GM18907 (cell line): ENCODE data around the gene CIITA.
"Not testable (repeated sequence)": the region's sequence is repeated elsewhere in the genome, so short reads cannot be mapped to it uniquely, and the experiment has no call there.

ENCODE experiments used
- ATAC-seq: cut with Tn5 transposase; IDR thresholded peaks from one replicate; pipeline ENCODE4 v1.9.1; 2021; ENCODE audit warnings: mild to moderate bottlenecking, moderate library complexity; ENCODE audit not compliant: unreplicated experiment

CIITA gene

GRCh38 chr16:10947211-10947787 is 70.3 kb downstream of the CIITA start:
- ATAC-seq = no peak

- ATAC-seq = peak; percentile 77
These were observed 72.5 kb downstream of the CIITA start for GRCh38 chr16:10949424-10949970.

DNA sequence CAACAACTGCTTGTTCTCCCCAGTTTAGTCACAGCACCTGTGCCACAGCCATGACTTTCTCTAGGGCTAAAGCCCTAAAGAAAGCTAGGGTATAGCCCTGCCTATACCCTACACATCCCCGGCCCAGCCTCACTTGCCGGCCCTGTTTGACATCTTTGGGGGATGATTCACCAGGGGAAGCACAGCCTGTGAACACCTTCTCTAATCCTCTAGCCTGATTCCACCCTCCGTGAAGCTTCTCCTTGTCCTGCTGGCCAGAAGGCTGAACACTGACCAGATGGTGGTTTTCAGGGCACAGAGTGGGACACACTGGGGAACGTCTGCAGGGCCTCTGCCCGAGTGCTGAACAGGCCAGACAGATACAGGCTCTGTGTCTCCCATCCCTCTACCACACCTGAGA is 73.4 kb downstream of the CIITA start:
- ATAC-seq = no peak

- ATAC-seq = no peak
These were observed 74.0 kb downstream of the CIITA start for GRCh38 chr16:10951026-10951425.

- ATAC-seq = no peak
These were observed 77.9 kb downstream of the CIITA start for GRCh38 chr16:10954903-10955302.

- ATAC-seq = no peak
These were observed 80.9 kb downstream of the CIITA start for GRCh38 chr16:10957771-10958482.

- ATAC-seq = no peak
These were observed 82.2 kb downstream of the CIITA start for GRCh38 chr16:10959161-10959560.

DNA sequence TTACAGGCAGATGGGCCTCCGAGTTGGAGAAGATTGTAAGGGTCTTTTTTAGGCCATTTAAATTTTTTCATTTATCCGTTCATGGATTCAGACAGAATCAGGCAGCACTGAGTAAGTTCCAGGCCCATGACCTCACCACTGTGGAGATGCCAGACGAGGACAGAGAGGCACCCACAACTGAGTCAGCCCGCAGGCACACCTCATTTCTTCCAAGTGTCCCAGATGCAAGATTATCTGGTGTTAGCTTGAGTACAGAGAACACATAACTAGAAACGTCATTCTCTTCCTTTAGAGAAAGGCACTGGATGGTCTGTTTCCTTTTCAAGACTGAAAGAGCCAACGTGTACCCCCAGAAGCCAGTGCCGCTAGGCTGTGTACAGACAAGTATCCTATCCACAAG is 84.2 kb downstream of the CIITA start:
- ATAC-seq = no peak

GRCh38 chr16:10964039-10964890 is 87.3 kb downstream of the CIITA start:
- ATAC-seq = peak; percentile 47

GRCh38 chr16:10964891-10965326 is 87.9 kb downstream of the CIITA start:
- ATAC-seq = peak; percentile 46

DNA sequence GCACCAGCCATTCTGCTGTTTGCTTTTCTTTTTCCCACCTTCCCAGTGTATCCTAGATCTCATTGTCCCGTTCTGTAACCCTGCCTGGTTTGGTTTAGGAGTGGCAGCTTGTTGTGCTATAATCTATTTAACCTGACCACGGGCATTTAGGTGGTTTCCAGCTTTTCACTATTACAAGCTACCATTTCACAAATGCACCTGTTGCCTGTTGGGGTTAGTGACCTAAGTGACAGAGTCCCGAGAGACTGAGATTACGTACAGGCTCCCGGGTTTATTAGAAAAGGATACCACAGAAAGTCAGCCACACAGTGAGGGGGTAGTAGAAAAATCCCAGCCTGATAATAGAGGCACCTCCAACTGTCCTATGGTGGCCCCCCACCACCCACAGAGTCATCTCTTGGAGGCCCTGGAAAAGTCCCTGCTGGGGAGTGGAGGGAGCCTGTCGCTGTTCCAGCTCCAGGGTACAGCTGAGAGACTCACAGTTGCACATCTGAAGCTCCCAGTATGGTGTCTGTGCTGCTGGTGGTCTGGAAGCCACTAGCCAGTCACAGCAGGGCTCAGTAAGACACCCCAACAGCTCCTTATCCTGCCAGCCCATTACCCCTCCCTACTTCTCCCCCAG is 88.5 kb downstream of the CIITA start:
- ATAC-seq = peak; percentile 68

- ATAC-seq = no peak
These were observed 89.1 kb downstream of the CIITA start for GRCh38 chr16:10966129-10966528.

DNA sequence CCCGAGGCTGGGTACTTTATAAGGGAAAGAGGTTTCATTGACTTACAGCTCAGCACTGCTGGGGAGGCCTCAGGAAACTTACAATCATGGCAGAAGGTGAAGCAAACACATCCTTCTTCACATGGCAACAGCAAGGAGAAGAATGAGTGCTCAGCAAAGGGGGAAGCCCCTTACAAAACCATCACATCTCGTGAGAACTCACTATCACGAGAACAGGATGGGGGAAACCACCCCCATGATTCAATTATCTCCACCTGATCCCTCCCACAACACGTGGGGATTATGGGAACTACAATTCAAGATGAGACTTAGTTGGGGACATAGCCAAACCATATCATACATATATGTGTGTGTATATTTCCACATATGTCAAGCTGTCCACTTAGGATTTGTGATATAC is 89.6 kb downstream of the CIITA start:
- ATAC-seq = not testable (repeated sequence)

DNA sequence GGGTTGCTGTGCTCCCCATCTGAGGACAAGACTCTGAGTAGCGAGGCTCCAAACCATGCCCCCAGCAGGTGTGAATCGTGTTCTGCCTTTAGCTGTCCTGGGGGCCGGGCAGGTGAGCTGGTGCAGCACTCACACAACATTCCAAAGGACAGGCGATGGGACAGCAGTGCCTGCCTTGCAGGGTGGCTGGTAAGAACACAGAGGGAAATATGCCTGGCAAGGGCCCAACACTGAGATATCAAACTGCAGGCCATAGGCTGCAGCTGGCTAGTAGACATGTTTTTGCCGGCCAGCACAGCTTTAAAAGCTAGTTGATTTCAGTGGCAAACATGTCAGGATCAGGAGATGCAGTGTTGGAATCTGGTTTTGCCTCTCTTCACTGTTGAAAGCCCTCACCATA is 91.0 kb downstream of the CIITA start:
- no peak for ATAC-seq

- ATAC-seq = no peak
These were observed 91.5 kb downstream of the CIITA start for GRCh38 chr16:10968498-10968897.

DNA sequence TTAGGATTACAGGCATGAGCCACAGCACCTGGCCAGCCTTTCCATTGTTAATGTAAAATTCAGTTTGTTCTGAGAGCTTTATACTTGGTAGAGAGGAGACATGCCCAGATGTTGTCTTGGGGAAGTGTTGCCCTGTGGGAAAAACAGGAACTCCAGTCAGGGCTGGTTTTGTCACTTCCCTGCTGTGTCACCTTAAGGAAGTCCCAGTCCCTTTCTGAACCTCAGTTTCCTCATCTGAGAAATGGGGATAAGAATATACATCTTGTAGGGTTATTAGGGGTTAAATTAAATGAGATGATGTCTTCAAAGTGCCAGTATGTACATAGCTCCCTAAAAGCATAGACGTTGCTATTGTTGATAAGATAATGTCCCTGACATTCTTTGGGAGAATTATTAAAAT is 92.6 kb downstream of the CIITA start:
- no peak for ATAC-seq

- no peak for ATAC-seq
These were observed 93.1 kb downstream of the CIITA start for GRCh38 chr16:10970065-10970464.

DNA sequence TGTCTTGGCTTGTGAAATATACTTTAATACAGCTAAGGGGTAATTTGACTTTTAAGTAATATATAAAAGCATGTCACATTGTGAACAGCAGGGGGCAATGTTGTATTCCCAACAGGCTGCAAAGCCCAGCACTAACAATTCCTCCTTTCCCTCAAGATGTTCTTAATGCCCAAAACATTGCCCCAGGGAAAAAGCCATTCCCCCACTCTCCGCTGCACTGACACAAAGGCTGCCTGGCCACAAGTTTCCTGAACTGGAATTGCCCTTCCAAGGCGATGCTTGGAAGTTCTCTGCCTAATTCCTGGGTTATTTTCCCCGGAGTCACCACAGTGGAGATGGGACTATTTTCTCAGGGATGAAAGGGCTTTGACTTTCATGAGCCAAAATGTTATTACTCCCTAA is 94.6 kb downstream of the CIITA start:
- ATAC-seq = no peak

DNA sequence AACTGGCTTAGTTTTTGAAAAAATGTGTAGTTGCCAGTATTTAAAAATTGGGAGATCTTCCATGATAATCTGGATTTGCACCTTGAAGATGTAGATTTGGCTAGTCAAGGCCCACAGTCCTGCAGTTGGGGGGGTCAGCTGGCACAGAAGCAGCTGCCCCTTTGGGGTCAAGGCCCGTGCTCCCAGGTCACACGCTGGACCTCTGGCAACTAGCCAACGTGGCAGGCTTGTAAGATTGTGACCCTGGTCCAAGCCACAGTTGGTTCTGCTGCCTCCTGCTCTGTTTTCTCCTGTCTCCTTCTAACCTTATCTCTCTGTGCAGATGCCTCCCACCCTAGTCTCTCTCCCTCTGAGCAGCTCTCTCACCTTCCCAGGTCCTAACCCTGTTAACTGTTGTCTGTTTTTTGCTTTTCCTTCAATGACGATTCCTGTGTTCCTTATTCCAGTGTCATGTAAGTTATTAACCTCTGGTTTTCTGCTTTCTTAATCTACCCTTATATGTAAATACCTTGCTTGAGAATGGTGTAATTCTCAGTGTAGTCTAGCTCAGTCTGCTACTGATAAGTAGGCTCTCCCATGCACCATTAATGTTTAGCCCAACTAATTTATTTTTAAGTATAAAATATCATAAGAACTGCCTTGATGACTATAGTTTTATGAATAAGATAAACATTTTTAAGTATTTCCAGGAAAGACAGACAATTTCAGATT is 95.3 kb downstream of the CIITA start:
- no peak for ATAC-seq

DNA sequence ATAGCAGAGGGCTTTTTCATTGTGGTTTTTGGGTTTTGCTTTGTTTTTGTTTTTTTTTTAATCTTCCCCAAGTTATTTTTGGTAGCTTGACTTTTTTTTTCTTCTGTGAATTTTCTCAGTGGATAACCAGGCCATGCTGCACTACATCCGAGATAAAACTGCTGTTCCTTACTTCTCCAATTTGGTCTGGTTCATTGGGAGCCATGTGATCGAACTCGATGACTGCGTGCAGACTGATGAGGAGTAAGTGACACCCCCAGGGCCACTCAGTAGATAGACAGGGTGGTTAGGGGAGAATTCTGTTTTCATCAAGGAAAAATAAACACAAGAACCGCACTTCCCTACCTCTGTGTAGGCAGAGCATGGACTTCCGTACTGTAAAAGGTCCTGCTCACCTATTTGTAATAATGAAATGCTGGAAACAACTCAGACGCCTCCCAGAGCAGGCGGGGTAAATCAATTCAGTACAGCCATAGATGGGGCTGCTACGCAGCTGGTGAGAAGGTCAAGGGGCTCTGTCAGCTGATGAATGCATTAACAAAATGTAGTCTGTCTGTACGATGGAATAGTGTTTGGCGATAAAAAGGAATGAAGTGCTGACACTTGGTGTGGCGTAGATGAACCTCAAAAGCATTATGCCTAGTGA is 95.9 kb downstream of the CIITA start:
- no peak for ATAC-seq
